Fibroblast of peridontal ligament (primary cell): ENCODE data around the gene MYT1.
"Not testable (repeated sequence)": the region's sequence is repeated elsewhere in the genome, so short reads cannot be mapped to it uniquely, and the experiment has no call there.

ENCODE experiments used
- DNase-seq: peaks from one replicate; pipeline ENCODE4 v3.0.0-alpha.2; 2010; ENCODE audit errors: extremely low read depth

The MYT1 gene

GRCh38 chr20:64166721-64167615, 2.7 kb downstream of the MYT1 start:
- no peak for DNase-seq

- DNase-seq = peak; percentile 19
Observed at GRCh38 chr20:64167676-64168075, 3.4 kb downstream of the MYT1 start.

- peak; percentile 4 for DNase-seq
Observed at GRCh38 chr20:64168381-64169090, 4.3 kb downstream of the MYT1 start.

GRCh38 chr20:64169091-64169560, 4.9 kb downstream of the MYT1 start:
- DNase-seq = no peak

GRCh38 chr20:64171211-64171610, 7.0 kb downstream of the MYT1 start:
- DNase-seq = no peak

- no peak for DNase-seq
Observed at GRCh38 chr20:64173116-64173515, 8.9 kb downstream of the MYT1 start.

GRCh38 chr20:64176551-64176950, 12.3 kb downstream of the MYT1 start:
- no peak for DNase-seq

- DNase-seq = no peak
Observed at GRCh38 chr20:64176971-64177370, 12.7 kb downstream of the MYT1 start.

- no peak for DNase-seq
Observed at GRCh38 chr20:64177384-64177783, 13.1 kb downstream of the MYT1 start.

GRCh38 chr20:64177787-64178186, 13.5 kb downstream of the MYT1 start:
- no peak for DNase-seq

GRCh38 chr20:64178925-64179324, 14.7 kb downstream of the MYT1 start:
- DNase-seq = not testable (repeated sequence)

- DNase-seq = no peak
Observed at GRCh38 chr20:64179805-64180204, 15.6 kb downstream of the MYT1 start.

GRCh38 chr20:64180673-64181072, 16.4 kb downstream of the MYT1 start:
- DNase-seq = no peak

- DNase-seq = no peak
Observed at GRCh38 chr20:64181391-64181790, 17.1 kb downstream of the MYT1 start.

- no peak for DNase-seq
Observed at GRCh38 chr20:64182146-64182865, 18.1 kb downstream of the MYT1 start.

GRCh38 chr20:64183313-64183712, 19.1 kb downstream of the MYT1 start:
- DNase-seq = peak; percentile 1

GRCh38 chr20:64184795-64185194, 20.5 kb downstream of the MYT1 start:
- DNase-seq = no peak

- no peak for DNase-seq
Observed at GRCh38 chr20:64185276-64185900, 21.1 kb downstream of the MYT1 start.

- DNase-seq = no peak
Observed at GRCh38 chr20:64186071-64186598, 21.9 kb downstream of the MYT1 start.

GRCh38 chr20:64187213-64187612, 23.0 kb downstream of the MYT1 start:
- not testable (repeated sequence) for DNase-seq

GRCh38 chr20:64188091-64188490, 23.8 kb downstream of the MYT1 start:
- DNase-seq = no peak
